HG02943 (cell line): ENCODE results near the gene SOAT1.

Experiments
- ATAC-seq: cut with Tn5 transposase; IDR thresholded peaks from one replicate; pipeline ENCODE4 v1.9.1; 2021; ENCODE audit warnings: mild to moderate bottlenecking, low read depth, moderate library complexity; ENCODE audit not compliant: unreplicated experiment

The SOAT1 gene

GRCh38 chr1:179303200-179303785 lies 9.7 kb downstream of the SOAT1 start:
- no peak for ATAC-seq

DNA sequence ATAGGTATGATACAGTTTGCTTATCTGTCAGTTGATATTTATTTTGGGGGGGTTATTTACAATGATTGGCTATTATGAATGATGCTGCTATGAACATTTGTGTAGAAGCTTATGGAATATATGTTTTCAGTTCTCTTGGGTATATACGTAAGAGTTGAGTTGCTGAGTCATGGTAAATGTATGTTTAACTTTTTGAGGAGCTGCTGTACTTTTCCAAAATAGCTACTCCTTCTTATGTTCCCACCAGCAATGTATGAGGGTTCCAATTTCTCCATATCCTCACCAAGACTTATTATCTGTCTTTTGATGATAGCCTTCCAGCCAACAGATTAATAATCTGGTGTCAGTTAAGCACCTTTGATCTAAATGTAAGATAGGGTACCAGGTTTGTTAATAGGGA lies 11.9 kb downstream of the SOAT1 start:
- ATAC-seq, result no peak

DNA sequence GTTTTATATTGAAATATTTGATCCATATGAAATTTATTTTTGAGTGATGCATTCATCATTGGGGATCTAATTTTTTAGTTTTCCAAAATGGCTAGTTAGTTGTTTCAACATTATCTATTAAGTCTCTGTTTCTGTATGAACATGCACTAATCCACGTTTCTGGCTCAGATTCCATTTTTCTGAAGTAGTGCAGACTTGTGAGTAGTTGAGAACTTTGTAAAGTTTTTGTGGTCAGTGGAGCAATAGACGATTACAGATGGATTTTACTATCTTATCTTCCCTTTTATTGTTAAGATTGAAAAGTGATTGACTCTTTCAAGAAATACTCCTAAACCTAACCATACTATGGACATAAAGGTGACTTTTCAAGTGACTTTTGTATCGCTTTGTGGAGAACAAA lies 16.7 kb downstream of the SOAT1 start:
- no peak for ATAC-seq

GRCh38 chr1:179310721-179311120 lies 17.1 kb downstream of the SOAT1 start:
- no peak for ATAC-seq

GRCh38 chr1:179311149-179311700 lies 17.6 kb downstream of the SOAT1 start:
- no peak for ATAC-seq

GRCh38 chr1:179313004-179313403 lies 19.4 kb downstream of the SOAT1 start:
- ATAC-seq, result no peak

GRCh38 chr1:179314928-179315327 lies 21.3 kb downstream of the SOAT1 start:
- no peak for ATAC-seq

DNA sequence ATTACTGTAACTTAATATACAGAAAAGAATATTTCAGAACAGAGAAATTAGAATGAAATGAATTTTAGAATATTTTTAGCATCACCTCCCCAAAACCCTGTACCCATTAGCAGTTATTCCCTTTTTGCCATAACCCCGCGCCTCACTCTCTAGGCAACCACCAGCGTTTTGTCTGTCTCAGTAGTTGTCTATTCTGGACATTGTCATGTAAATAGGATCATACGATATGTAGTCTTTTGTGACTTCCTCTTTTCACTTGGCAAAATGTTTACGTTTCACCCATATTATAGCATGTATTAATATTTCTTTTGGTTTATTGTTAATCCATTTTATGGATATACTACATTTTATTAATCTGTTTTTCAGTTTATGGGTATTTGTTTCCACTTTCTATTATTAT lies 24.9 kb downstream of the SOAT1 start:
- ATAC-seq, result no peak

DNA sequence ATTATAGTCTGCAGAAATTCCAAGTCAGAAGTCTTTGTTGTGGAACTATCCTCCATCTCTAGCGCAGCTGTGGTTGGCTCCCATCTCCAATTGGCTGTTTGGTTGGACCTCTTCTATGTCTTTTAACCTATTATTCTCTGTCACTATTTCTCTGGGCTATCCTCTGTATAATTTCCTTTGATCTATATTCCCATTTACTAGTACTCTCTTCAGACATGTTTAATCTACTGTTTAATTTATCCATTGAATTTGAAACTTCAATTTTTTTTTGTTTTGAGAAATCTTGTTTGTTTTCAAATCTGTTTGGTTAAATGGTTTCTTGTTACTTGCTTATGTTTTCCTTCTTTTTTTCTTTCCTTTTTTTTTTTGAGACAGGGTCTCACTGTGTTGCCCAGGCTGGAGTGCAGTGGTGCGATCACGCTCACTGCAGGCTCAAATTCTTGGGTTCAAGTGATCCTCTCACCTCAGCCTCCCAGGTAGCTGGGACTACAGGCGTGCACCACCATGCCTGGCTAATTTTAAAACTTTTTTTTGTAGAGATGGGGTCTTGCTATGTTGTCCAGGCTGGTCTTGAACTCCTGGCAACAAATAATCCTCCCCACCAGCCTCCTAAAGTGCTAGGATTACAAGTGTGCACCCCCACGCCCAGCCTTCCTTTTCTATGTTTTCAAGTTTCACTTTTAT lies 28.1 kb downstream of the SOAT1 start:
- no peak for ATAC-seq

- ATAC-seq, result no peak
Measured at GRCh38 chr1:179322557-179322956, 29.0 kb downstream of the SOAT1 start.

DNA sequence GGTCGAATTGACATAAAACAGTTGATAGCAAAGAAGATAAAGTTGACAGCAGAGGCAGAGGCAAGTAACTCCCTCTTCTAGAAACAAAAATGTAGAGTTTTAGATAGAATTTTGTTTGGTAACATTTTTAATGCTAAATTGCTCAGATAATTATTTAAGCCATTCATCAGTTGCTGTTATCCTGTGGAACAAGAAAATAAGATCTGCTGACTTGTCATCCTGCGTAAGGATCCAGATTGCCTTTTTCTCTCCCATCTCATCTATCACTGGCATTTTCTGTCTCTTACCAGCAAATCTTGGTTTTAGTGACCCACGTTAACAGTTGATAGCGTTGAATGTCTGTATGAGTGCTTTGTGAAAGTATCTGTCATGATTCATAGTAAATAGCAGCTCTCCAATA lies 29.8 kb downstream of the SOAT1 start:
- ATAC-seq, result no peak

DNA sequence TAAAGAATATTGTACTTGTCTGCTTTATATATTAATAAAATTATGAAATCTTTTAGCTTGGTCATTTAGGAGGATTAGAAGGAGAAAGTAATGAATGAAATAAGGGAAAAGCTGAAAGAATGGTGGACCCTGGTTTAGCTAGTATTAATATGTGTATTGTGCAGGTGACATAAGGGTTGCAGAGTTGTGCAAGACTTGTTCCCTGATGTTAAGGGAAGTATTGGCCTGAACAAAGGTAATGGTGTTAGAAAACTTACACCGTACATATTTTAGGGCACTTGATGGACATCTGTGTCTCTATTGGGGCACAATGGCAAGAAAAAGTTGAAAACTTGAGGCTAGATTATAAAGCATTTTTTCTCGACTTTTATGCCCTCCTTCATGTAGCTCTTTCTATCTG lies 32.2 kb downstream of the SOAT1 start:
- no peak for ATAC-seq

DNA sequence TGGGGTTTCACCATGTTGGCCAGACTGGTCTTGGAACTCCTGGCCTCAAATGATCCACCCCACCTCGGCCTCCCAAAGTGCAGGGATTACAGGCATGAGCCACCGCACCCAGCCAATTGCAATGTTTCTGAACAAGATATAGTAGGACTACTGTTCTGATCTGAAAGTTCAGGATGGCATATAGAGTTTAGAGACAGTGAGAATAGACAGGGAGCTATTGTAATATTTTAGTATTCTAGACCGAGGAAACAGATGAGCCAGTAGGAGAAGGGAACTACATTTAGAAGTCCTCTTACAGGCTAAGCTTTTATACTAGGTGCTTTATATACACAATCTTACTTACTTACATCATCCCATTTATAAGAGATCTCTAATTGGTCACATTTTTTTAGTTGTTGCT lies 33.1 kb downstream of the SOAT1 start:
- no peak for ATAC-seq

- no peak for ATAC-seq
Measured at GRCh38 chr1:179327196-179327595, 33.6 kb downstream of the SOAT1 start.

- ATAC-seq, result no peak
Measured at GRCh38 chr1:179327679-179328078, 34.1 kb downstream of the SOAT1 start.

DNA sequence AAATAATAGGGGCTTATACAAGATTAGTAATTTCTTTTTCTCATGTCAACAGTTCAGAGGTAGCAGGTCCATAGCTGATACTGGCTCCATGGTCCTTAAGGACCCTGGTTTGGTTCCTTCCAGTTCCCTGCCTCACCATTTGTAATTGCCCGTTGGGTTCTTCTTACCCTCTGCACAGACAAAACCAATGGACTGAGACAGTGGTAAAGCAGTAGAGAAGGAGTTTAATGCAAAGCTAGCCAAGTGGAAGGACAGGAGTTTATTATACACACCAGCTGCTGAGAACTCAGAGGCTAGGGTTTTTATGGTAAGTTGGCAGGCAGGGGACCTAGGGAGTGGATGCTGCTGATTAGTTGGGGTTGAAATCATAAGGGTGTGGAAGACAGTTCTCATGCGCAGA lies 36.3 kb downstream of the SOAT1 start:
- ATAC-seq, result no peak

- no peak for ATAC-seq
Measured at GRCh38 chr1:179334440-179334839, 40.8 kb downstream of the SOAT1 start.

GRCh38 chr1:179337288-179337687 lies 43.7 kb downstream of the SOAT1 start:
- ATAC-seq, result no peak

DNA sequence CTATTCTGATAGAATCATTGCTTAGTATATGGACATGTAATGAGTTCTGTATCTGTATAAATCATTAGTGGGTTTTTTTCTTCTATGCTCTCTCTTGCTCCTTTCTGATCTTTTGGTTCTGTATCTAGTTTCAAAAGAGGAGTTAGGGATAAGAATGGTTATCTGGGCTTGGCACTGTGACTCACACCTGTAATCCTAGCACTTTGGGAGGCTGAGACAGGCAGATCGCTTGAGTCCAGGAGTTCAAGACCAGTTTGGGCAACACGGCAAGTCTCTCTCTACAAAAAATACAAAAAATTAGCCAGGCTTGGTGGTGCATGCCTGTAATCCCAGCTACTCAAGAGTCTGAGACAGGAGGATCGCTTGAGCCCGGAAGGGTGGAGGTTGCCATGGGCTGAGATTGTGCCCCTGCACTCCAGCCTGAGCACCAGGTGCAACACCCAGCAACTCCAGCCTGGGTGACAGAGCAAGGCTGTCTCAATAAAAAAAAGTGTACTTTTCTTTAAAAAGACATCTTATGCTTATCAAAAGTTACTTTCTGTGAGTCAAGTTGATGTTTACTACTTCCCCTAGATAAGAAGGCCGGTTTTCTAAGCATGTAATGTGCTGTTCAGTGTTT lies 44.5 kb downstream of the SOAT1 start:
- ATAC-seq, result no peak

DNA sequence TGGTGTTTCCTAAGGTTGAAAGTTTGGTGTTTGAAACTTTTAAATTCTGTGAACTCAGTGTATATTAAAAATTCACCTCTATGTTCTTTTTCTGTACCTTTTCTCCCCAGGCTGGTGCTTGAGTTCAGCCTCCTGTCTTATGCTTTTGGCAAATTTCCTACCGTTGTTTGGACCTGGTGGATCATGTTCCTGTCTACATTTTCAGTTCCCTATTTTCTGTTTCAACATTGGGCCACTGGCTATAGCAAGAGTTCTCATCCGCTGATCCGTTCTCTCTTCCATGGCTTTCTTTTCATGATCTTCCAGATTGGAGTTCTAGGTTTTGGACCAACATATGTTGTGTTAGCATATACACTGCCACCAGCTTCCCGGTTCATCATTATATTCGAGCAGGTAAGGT lies 47.3 kb downstream of the SOAT1 start:
- no peak for ATAC-seq

DNA sequence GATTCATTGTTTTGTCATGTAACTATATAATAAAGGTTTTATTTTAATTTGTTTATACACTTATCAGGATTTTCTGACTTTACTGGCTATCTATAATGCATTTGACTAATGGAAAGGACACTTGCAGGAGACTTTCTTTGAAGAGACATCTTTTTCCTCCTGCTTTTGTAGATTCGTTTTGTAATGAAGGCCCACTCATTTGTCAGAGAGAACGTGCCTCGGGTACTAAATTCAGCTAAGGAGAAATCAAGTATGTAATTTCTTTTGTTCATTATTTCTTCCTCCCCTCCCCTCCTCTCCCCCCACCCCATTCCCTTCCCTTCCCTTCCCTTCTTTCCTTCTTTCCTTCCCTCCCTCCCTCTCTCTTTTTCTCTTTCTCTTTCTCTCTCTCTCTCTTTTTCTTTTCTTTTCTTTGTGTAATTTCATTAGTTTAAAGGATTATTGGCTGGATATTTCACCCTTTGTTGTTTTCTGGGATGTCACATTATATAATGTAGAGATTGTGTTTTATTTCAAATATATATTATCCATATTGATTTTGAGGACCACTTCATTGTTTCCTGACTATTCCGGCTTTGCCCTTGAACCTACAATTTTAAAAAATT lies 48.4 kb downstream of the SOAT1 start:
- ATAC-seq, result no peak
